GM23248 (cell line): ENCODE measurements around the gene NYNRIN.

Experiments
- EZH2 ChIP-seq: fragments of 200-600 bp; sonication (generic); IDR thresholded peaks from 2 replicates; pipeline ENCODE4 v1.6.1; 2018; ENCODE audit warnings: antibody characterized with exemption, mild to moderate bottlenecking; ENCODE audit not compliant: insufficient read depth, poor library complexity, severe bottlenecking
- EZH2phosphoT487 ChIP-seq: fragments of 200-600 bp; sonication (generic); IDR thresholded peaks from 2 replicates; pipeline ENCODE4 v1.6.1; 2018; ENCODE audit warnings: antibody characterized with exemption, moderate library complexity, mild to moderate bottlenecking, low read depth; ENCODE audit not compliant: insufficient read depth

- no peak for TF ChIP-seq EZH2
- TF ChIP-seq EZH2phosphoT487 = no peak
Observed at GRCh38 chr14:24353559-24354481, 45.0 kb upstream of the NYNRIN start.
